ENCODE measurements around the gene MEIS2.

DNA sequence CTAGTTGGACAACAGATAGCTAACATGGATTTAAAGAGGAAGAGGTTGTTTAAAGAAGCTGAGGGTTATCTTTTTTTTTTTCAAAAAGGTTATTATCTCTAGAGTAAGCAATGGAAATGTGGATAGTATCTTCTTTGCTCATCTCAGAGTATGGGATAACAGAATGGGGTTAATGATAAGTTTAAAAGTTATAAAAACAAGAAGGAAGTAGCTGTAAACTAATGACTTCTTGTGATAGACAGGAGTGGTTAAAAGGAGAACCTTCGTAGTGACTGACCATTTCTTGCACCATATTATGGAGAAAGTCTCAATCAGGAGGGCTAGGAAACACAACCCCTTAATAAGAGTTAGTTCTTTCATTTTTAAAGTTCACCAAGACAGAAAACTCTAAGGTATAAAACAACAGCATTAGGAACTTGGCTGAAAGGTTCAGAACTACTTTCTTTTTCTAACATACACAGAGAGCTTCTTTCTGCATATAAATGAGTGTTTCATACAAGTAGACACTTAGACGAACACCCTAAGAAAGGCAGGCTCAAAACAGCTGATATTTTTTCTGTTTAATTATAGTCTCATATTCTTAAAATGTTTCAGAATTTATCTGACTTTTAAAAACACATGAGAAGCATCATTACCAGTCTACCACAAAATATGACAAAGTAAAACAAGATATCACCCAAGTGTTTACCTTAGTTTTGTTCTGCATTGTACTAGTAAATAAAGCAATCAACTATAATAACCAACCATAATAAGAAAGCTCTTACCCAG is 140.0 kb downstream of the MEIS2 start:
- TF ChIP-seq, protein P1, sequence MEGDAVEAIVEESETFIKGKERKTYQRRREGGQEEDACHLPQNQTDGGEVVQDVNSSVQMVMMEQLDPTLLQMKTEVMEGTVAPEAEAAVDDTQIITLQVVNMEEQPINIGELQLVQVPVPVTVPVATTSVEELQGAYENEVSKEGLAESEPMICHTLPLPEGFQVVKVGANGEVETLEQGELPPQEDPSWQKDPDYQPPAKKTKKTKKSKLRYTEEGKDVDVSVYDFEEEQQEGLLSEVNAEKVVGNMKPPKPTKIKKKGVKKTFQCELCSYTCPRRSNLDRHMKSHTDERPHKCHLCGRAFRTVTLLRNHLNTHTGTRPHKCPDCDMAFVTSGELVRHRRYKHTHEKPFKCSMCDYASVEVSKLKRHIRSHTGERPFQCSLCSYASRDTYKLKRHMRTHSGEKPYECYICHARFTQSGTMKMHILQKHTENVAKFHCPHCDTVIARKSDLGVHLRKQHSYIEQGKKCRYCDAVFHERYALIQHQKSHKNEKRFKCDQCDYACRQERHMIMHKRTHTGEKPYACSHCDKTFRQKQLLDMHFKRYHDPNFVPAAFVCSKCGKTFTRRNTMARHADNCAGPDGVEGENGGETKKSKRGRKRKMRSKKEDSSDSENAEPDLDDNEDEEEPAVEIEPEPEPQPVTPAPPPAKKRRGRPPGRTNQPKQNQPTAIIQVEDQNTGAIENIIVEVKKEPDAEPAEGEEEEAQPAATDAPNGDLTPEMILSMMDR (IDR thresholded peaks at IDR 0.05; ENCODE audit: borderline replicate concordance, extremely low read depth, low read length, poor library complexity, severe bottlenecking): no peak
- TF ChIP-seq EZH2 (IDR thresholded peaks at IDR 0.05; ENCODE audit: borderline replicate concordance, low read depth, low read length, severe bottlenecking): no peak

All from DND-41 (cell line).